GM04503 (cell line): Measurements from ENCODE around the gene PPP1R15A.
"Not testable (repeated sequence)": the region's sequence is repeated elsewhere in the genome, so short reads cannot be mapped to it uniquely, and the experiment has no call there.

Experiments
- DNase-seq: peaks from one replicate; pipeline ENCODE4 v3.0.0-alpha.2; 2012; ENCODE audit warnings: low read depth

The PPP1R15A gene

GRCh38 chr19:48859711-48860572 is 12.3 kb upstream of the PPP1R15A start:
- DNase-seq = no peak

- no peak for DNase-seq
These were observed 10.9 kb upstream of the PPP1R15A start for GRCh38 chr19:48861313-48861712.

DNA sequence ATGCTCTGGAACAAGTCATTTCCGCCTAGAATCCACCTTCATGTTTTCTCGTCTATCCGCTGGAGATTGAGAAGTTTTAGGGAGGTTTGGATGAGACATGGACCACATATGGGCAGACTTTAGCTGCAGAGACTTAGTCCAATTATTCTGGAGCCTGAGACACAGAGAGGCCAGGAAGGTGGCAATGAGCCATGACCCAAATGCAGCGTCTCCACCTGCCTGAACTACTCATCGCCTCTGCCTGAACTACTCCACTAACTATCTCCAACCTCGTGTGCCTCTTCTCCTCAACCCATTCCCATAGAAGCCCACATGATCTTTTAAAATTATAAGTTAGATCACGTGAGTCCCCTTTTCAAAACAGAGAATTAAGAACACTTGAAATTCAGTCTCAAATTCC is 9.4 kb upstream of the PPP1R15A start:
- DNase-seq = no peak

GRCh38 chr19:48866692-48867091 is 5.5 kb upstream of the PPP1R15A start:
- no peak for DNase-seq

- DNase-seq = no peak
These were observed 5.0 kb upstream of the PPP1R15A start for GRCh38 chr19:48867123-48867745.

GRCh38 chr19:48867746-48868113 is 4.5 kb upstream of the PPP1R15A start:
- no peak for DNase-seq

DNA sequence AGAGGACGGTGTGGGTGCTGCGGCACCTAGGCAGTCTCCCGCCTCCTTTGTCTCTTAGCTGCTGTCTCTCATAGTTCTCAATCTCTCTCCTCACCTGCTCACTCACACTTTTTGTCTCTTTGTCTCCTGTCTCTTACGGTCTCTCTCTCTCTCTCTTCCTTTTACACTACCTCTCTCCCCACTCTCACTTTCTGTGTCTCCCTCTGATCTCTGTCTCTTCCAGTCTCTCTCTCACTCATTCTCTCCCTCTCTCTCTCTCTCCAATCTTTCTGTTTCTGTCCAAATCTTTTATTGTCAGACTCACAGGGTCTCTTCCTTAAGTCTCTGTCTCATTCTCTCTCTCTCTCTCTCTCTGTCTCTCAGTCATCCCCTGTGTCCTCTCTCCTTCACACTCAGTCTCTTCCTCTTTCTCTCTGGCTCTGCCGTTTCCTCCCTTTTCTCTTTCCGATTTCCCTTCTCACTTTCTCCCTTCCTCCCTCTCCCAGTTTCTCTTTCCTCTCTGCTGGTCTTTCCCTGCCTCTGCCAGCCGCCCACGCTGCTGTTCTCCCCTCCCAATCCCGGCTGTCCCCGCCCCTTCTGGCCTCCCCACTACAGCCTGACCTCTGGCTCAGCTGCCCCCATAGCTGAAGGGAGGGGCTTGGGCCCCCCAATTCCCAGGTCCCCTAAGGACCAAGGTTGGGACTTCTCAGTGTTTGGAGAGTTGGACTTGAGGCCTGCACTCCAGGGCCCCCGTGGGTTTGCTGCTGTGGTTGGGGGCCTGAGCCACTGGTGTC is 3.9 kb upstream of the PPP1R15A start, which contains the start of gene PLEKHA4:
Gene PLEKHA4 (minus strand): TSS at position 504 of the 773 bp plus-strand sequence. CDS start 997 bp downstream, outside the sequence.
- DNase-seq = no peak

DNA sequence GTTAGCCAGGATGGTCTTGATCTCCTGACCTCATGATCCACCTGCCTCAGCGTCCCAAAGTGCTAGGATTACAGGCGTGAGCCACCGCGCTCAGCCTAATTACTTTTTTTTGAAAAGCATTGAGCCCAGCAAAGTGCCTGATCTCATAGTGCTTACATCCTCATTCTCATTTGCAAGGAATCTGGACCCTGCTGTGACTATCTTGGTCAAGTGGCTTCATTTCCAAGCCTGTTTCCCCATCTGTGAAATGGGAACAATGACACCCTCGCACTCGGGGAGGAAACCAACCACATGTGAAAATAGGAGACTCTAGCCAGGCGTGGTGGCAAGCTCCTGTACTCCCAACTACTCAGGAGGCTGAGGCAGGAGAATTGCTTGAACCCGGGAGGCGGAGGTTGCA is 2.2 kb upstream of the PPP1R15A start:
- DNase-seq = no peak

DNA sequence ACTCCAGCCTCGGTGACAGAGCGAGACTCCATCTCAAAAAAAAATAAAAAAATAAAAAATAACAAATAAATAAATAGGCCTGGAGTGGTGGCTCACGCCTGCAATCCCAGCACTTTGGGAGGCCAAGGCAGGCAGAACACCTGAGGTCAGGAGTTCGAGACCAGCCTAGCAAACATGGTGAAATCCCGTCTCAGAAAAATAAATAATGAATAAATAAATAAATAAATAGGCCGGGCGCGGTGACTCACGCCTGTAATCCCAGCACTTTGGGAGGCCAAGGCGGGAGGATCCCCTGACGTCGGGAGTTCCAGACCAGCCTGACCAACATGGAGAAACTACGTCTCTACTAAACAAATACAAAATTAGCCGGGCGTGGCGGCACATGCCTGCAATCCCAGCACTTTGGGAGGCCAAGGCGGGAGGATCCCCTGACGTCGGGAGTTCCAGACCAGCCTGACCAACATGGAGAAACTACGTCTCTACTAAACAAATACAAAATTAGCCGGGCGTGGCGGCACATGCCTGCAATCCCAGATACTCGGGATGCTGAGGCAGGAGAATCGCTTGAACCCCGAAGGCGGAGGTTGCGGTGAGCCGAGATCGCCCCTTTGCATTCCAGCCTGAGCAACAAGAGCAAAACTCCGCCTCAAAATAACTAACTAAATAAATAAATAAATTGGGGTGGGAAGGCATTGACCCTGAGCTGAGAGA is 595 bp upstream of the PPP1R15A start:
- DNase-seq = not testable (repeated sequence)

DNA sequence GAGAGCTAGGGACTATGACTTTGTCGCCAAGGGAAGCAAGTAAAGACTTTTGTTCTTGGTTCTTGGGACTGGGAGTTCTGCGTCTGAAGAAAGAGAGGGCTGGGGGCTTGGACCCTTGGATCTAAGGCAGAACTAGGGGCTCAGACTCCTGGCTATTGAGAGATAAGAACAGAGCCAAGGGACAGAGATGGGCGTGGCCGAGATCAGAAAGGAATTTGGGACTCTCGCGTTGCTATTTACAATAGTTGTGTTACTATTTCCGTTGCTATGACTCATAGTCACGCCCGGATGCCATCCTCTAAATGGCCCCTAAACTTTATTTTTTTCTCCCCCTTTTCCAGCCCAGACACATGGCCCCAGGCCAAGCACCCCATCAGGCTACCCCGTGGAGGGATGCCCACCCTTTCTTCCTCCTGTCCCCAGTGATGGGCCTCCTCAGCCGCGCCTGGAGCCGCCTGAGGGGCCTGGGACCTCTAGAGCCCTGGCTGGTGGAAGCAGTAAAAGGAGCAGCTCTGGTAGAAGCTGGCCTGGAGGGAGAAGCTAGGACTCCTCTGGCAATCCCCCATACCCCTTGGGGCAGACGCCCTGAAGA is 759 bp downstream of the PPP1R15A start:
- DNase-seq = peak; percentile 80

GRCh38 chr19:48873476-48874302 is 1.5 kb downstream of the PPP1R15A start:
- DNase-seq = no peak

DNA sequence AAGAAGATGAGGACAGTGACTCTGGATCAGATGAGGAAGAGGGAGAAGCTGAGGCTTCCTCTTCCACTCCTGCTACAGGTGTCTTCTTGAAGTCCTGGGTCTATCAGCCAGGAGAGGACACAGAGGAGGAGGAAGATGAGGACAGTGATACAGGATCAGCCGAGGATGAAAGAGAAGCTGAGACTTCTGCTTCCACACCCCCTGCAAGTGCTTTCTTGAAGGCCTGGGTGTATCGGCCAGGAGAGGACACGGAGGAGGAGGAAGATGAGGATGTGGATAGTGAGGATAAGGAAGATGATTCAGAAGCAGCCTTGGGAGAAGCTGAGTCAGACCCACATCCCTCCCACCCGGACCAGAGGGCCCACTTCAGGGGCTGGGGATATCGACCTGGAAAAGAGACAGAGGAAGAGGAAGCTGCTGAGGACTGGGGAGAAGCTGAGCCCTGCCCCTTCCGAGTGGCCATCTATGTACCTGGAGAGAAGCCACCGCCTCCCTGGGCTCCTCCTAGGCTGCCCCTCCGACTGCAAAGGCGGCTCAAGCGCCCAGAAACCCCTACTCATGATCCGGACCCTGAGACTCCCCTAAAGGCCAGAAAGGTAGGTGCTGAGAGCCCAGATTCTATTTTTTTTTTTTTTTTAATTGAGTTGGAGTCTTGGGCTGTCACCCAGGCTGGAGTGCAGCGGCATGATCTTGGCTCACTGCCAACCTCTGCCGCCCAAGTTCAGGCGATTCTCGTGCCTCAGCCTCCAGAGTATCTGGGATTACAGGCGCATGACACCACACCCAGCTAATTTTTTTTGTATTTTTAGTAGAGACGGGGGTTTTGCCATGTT is 2.3 kb downstream of the PPP1R15A start:
- no peak for DNase-seq

DNA sequence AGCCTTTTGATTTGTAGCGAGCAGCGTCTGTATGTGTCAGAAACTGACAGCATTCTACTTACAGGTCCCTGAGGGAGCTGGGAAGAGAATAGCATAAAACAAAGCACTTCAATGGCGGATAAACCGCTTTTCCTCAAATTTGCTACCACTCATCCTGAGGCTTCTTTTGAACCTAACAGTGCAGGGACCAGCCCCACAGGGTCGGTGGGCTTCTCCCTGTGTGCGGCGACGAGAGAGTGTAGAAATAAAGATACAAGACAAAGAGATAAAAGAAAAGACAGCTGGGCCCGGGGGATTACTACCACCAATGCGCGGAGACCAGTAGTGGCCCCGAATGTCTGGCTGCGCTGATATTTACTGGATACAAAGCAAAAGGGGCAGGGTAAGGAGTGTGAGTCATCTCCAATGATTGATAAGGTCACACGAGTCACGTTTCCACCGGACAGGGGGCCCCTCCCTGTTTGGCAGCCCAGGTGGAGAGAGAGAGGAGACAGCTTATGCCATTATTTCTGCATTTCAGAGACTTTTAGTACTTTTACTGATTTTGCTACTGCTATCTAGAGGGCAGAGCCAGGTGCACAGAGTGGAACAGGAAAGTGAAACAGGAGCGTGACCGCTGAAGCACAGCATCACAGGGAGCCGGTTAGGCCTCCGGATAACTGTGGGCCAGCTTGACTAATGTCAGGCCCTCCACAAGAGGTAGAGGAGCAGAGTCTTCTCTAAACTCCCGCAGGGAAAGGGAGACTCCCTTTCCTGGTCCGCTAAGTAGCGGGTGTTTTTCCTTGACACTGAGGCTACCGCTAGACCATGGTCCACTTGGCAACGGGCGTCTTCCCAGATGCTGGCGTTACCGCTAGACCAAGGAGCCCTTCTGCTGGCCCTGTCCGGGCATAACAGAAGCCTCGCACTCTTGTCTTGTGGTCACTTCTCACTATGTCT is 4.1 kb downstream of the PPP1R15A start:
- not testable (repeated sequence) for DNase-seq

DNA sequence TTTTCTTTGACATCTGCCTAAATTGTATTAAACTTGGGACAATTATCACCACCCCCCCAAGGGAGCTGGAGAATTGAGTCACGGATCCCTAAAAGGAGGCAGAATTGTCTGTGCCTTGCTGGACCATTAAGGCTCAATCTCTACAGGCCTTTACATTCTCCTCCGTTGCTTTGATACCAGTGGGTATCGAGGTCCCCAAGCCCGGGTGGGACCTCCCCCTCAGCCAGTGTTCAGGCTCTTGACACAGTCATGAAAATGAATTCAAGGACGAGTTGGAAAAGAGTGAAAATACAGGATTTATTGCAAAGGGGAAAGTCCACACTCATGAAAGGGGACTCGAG is 5.6 kb downstream of the PPP1R15A start:
- DNase-seq = no peak

GRCh38 chr19:48878196-48879024 is 6.2 kb downstream of the PPP1R15A start:
- no peak for DNase-seq

- DNase-seq = no peak
These were observed 6.9 kb downstream of the PPP1R15A start for GRCh38 chr19:48879025-48879637.

DNA sequence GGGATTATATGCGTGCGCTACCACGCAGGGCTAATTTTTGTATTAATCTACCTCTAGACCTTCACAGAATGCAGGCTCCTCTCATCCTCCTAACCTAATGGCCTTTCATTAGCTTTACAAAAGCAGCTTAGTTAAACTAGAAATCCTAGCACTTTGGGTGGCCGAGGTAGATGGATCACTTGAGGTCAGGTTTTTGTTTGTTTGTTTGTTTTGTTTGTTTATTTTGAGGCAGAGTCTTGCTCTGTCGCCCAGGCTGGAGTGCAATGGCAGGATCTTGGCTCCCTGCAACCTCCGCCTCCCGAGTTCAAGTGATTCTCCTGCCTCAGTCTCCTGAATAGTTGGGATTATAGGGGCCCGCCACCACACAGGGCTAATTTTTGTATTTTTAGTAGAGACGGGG is 7.5 kb downstream of the PPP1R15A start:
- not testable (repeated sequence) for DNase-seq
